Measurements from ENCODE around the gene SKIDA1. TPM values are rescaled to one million over a fixed set of nuclear protein-coding genes. Genes with fewer than 3 reads are reported as not detected.

Gene SKIDA1
- total RNA-seq, 1 experiment from 2014 or later, result 0.34 TPM

- TF ChIP-seq ZBTB33 (IDR thresholded peaks at IDR 0.05; ENCODE audit: extremely low read depth, insufficient replicate concordance, low read length) (no peak), EZH2phosphoT487 (IDR thresholded peaks at IDR 0.05; ENCODE audit: borderline replicate concordance) (no peak), CTCF (IDR thresholded peaks at IDR 0.05 in 2 of 3, conservative IDR thresholded peaks at IDR 0.05 in 1 of 3; ENCODE audit: borderline replicate concordance in 1 of 3, insufficient read depth in 1 of 3, low read depth in 2 of 3, low read length in 2 of 3) (peak; percentile 72 to 92 (median 87)), YY1 (IDR thresholded peaks at IDR 0.05; ENCODE audit: extremely low read depth, insufficient replicate concordance, low read depth, low read length) (peak; percentile 66), JUND (IDR thresholded peaks at IDR 0.05) (no peak), RAD21 (IDR thresholded peaks at IDR 0.05; ENCODE audit: low read depth) (peak; percentile 96), POLR2AphosphoS5 (IDR thresholded peaks at IDR 0.05; ENCODE audit: low read depth, low read length) (no peak; the same call in none of the 2 replicates)
Measured at GRCh38 chr10:21495752-21496342, 29.6 kb downstream of the SKIDA1 start (continued).
